Esophagus muscularis mucosa (tissue), 3 donors: ENCODE results near the gene ARHGAP8.

Source experiments
- CTCF ChIP-seq, 3 experiments: fragments of 200-600 bp in 2 of 3; fragments of 450-650 bp in 1 of 3; sonication (generic) in 2 of 3; IDR thresholded peaks; one replicate each; pipeline ENCODE4 v1.5.1; 2017 to 2019; ENCODE audit warnings: antibody characterized with exemption in 3 of 3, mild to moderate bottlenecking in 2 of 3, moderate library complexity in 1 of 3
- POLR2A ChIP-seq: fragments of 450-650 bp; IDR thresholded peaks from one replicate; pipeline ENCODE4 v1.6.1; 2017; ENCODE audit warnings: antibody characterized with exemption, moderate library complexity, mild to moderate bottlenecking, low read depth
- POLR2AphosphoS5 ChIP-seq, 2 donors: sonication (generic); formaldehyde crosslinking; IDR thresholded peaks; one replicate each; pipeline ENCODE4 v1.6.1; 2017; ENCODE audit warnings: antibody characterized with exemption in 2 of 2

- no peak for TF ChIP-seq CTCF (IDR thresholded peaks at IDR 0.05)
- no peak for TF ChIP-seq POLR2A
- no peak for TF ChIP-seq POLR2AphosphoS5 (IDR thresholded peaks at IDR 0.05)
Measured at GRCh38 chr22:44797181-44797725, 44.9 kb downstream of the ARHGAP8 start.
